GM23338 (cell line): ENCODE data around the gene CELF2. TPM values are rescaled to one million over a fixed set of nuclear protein-coding genes. Genes with fewer than 3 reads are reported as not detected.
A peak's percentile ranks its signal among the peaks of the same experiment; 100 is the strongest.

Experiments used
- ATAC-seq: fragments of 200-7000 bp; cut with Tn5 transposase; 3 replicates; pipeline ENCODE4 v1.9.1; 2020
- DNase-seq: peaks from one replicate; pipeline ENCODE4 v3.0.0-alpha.2; 2015; ENCODE audit warnings: low spot score
- H2AFZ ChIP-seq: fragments of 200-600 bp; sonication (generic); 2 replicates; pipeline ENCODE4 v1.8.0; 2016; ENCODE audit warnings: antibody characterized with exemption, mild to moderate bottlenecking, moderate library complexity
- H3F3A ChIP-seq: fragments of 200-600 bp; sonication (generic); replicated peaks from 2 replicates; pipeline ENCODE4 v1.8.0; 2017; ENCODE audit warnings: antibody characterized with exemption, mixed run types, low read depth
- H3K27ac ChIP-seq: fragments of 200-600 bp; sonication (generic); 2 replicates; pipeline ENCODE4 v1.6.1; 2016; ENCODE audit warnings: low read depth
- H3K27me3 ChIP-seq: fragments of 200-600 bp; sonication (generic); 2 replicates; pipeline ENCODE4 v1.8.0; 2016; ENCODE audit warnings: mild to moderate bottlenecking, mixed run types, moderate library complexity; ENCODE audit not compliant: insufficient read depth
- H3K36me3 ChIP-seq: fragments of 200-600 bp; sonication (generic); 2 replicates; pipeline ENCODE4 v1.8.0; 2016; ENCODE audit warnings: mild to moderate bottlenecking; ENCODE audit not compliant: insufficient read depth
- H3K4me1 ChIP-seq: fragments of 200-600 bp; sonication (generic); 2 replicates; pipeline ENCODE4 v1.8.0; 2016; ENCODE audit warnings: mild to moderate bottlenecking, moderate library complexity; ENCODE audit not compliant: insufficient read depth
- H3K4me2 ChIP-seq: fragments of 200-600 bp; sonication (generic); 2 replicates; pipeline ENCODE4 v1.7.1; 2017; ENCODE audit warnings: mixed run types
- H3K4me3 ChIP-seq: fragments of 200-600 bp; sonication (generic); 2 replicates; pipeline ENCODE4 v1.6.1; 2016; ENCODE audit warnings: mixed run types
- H3K79me2 ChIP-seq: fragments of 200-600 bp; sonication (generic); replicated peaks from 2 replicates; pipeline ENCODE4 v1.8.0; 2017; ENCODE audit warnings: mild to moderate bottlenecking; ENCODE audit not compliant: insufficient read depth
- H3K9me2 ChIP-seq: fragments of 200-600 bp; sonication (generic); 2 replicates; pipeline ENCODE4 v1.8.0; 2017; ENCODE audit not compliant: insufficient read depth
- H4K20me1 ChIP-seq: fragments of 200-600 bp; sonication (generic); replicated peaks from 2 replicates; pipeline ENCODE4 v1.8.0; 2017; ENCODE audit warnings: mild to moderate bottlenecking; ENCODE audit not compliant: insufficient read depth
- H3K27ac Mint-ChIP-seq: 2 replicates; pipeline ENCODE4 v1.8.0; 2020; ENCODE audit warnings: inconsistent platforms, mild to moderate bottlenecking, moderate library complexity, mixed read lengths
- H3K27me3 Mint-ChIP-seq: 3 replicates; pipeline ENCODE4 v1.8.0; 2022; ENCODE audit warnings: low read depth, mild to moderate bottlenecking, moderate library complexity, mixed read lengths, inconsistent platforms; ENCODE audit not compliant: insufficient read depth, poor library complexity
- H3K36me3 Mint-ChIP-seq: 3 replicates; pipeline ENCODE4 v1.8.0; 2021; ENCODE audit warnings: low read depth, mild to moderate bottlenecking, inconsistent platforms, moderate library complexity, mixed read lengths
- H3K4me1 Mint-ChIP-seq: 3 replicates; pipeline ENCODE4 v1.8.0; 2020; ENCODE audit warnings: mild to moderate bottlenecking, inconsistent platforms, mixed read lengths
- H3K4me3 Mint-ChIP-seq: 3 replicates; pipeline ENCODE4 v1.8.0; 2021; ENCODE audit warnings: moderate library complexity, mild to moderate bottlenecking, inconsistent platforms, mixed read lengths
- H3K9me3 Mint-ChIP-seq: 3 replicates; pipeline ENCODE4 v1.8.0; 2020; ENCODE audit warnings: moderate library complexity, mild to moderate bottlenecking, inconsistent platforms, mixed read lengths
- CREB1 ChIP-seq: fragments of 250-450 bp; sonication (Bioruptor Pico); IDR thresholded peaks from 2 replicates; pipeline ENCODE4 v1.5.0; 2020; ENCODE audit warnings: low read depth, mild to moderate bottlenecking, moderate library complexity
- CTCF ChIP-seq, 2 experiments: fragments of 200-600 bp in 1 of 2; sonication (generic) in 1 of 2; conservative IDR thresholded peaks; 2 replicates each; pipeline versions ENCODE4 v1.5.1 to v1.6.1; 2016 to 2017; ENCODE audit warnings: antibody characterized with exemption in 2 of 2, low read depth in 2 of 2, mild to moderate bottlenecking in 2 of 2, moderate library complexity in 1 of 2
- EZH2phosphoT487 ChIP-seq: fragments of 200-600 bp; sonication (generic); IDR thresholded peaks from one replicate; pipeline ENCODE4 v1.8.1; 2018; ENCODE audit warnings: antibody characterized with exemption; ENCODE audit not compliant: unreplicated experiment
- POLR2AphosphoS5 ChIP-seq: IDR thresholded peaks from 2 replicates; pipeline ENCODE4 v1.6.1; 2016; ENCODE audit warnings: antibody characterized with exemption, low read depth
- REST ChIP-seq: IDR thresholded peaks from one replicate; pipeline ENCODE4 v1.6.1; 2018; ENCODE audit warnings: antibody characterized with exemption; ENCODE audit not compliant: unreplicated experiment
- polyA plus RNA-seq: library from polyadenylated mRNA; unstranded; fragments of >200 nt; fragmentation: Nextera tagmentation; extraction: Ambion mirVana; gene quantifications from 2 replicates; pipeline ENCODE4 v1.2.1, GENCODE V29; 2016
- total RNA-seq: library from RNA; depleted of rRNA; stranded (reverse); fragments of >200 nt; shearing (Covaris generic); gene quantifications from 2 replicates; pipeline ENCODE4 v1.2.3, GENCODE V29; 2014

Gene CELF2
- total and polyA plus RNA-seq, 2 experiments from 2014 or later = 18.1 to 22.5 TPM

- Histone ChIP-seq H3K9me2 (no peaks in the 10 kb centered on the region), H3K4me1 (no peaks in the 10 kb centered on the region), H3K36me3 (no peaks in the 10 kb centered on the region; the same call in 1 of the 2 replicates), H3F3A (no peaks in the 10 kb centered on the region), H3K79me2 (no peaks in the 10 kb centered on the region), H2AFZ (no peak overlapping the region), H4K20me1 (no peaks in the 10 kb centered on the region), H3K27me3 (no peaks in the 10 kb centered on the region), H3K4me2 (no peak overlapping the region), H3K27ac (no peak overlapping the region), H3K4me3 (no peak overlapping the region)
- peaks cover 2% of the 10 kb centered on the region for H3K27me3 Mint-ChIP-seq
- H3K4me3 Mint-ChIP-seq = no peak overlapping the region
- no peaks in the 10 kb centered on the region for H3K9me3 Mint-ChIP-seq
- no peak overlapping the region for H3K27ac Mint-ChIP-seq
- DNase-seq = peak; percentile 45
- peak; percentile 59 for ATAC-seq
- peaks cover 2% of the 10 kb centered on the region; the same call in 1 of the 3 replicates for H3K36me3 Mint-ChIP-seq
- no peak for TF ChIP-seq POLR2AphosphoS5
- TF ChIP-seq CTCF (conservative IDR thresholded peaks at IDR 0.05; ENCODE audit: low read depth in 2 of 2) = peak; percentile 45 to 57
- H3K4me1 Mint-ChIP-seq = no peaks in the 10 kb centered on the region; the same call in 2 of the 3 replicates
Observed at GRCh38 chr10:11318826-11319598, 301.3 kb downstream of the CELF2 start.

DNA sequence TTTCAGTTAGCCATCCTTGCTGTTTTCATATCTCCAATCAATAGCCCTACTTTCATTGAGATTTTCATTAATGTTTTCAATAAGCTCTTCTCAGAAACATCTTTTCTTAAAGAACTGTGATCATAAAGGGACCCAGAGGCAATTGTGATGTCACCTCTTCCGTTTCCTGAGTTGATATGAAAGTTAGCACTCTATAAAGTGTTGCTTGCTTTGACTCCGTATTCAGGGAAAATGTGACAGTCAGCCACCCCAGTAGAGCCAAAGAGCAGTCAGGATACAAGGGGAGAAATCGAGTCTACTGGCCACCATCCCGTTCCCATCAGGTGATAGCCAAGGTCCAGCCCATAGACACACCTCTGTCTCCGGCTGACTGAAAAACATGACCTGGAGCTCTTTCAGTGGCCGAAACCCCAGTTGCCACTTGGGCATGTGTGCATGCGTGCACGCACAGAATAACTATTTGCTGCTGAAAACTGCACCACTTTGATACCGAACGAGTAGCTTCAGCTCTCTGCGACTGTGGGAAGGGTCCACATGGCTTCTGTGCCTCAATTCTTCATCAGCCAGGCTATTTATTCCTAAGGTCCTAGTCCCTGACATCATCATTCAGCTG, 302.4 kb downstream of the CELF2 start:
- Mint-ChIP-seq H3K4me1 (no peaks in the 10 kb centered on the region; the same call in 2 of the 3 replicates), H3K4me3 (no peak overlapping the region), H3K27me3 (peaks cover under 1% of the 10 kb centered on the region), H3K27ac (no peak overlapping the region), H3K9me3 (no peaks in the 10 kb centered on the region), H3K36me3 (no peaks in the 10 kb centered on the region)
- ATAC-seq (no peak), DNase-seq (no peak)
- Histone ChIP-seq H3K27ac (no peak overlapping the region), H3K36me3 (no peaks in the 10 kb centered on the region; the same call in 1 of the 2 replicates), H3K4me2 (no peak overlapping the region), H3K27me3 (no peaks in the 10 kb centered on the region), H3K79me2 (no peaks in the 10 kb centered on the region), H3K4me1 (no peaks in the 10 kb centered on the region), H3K4me3 (no peak overlapping the region), H3F3A (no peaks in the 10 kb centered on the region), H4K20me1 (no peaks in the 10 kb centered on the region), H2AFZ (no peak overlapping the region), H3K9me2 (no peaks in the 10 kb centered on the region)
- TF ChIP-seq CREB1 (CRISPR knock-in tag) (no peak), REST (no peak), EZH2phosphoT487 (no peak)
